HepG2 (cell line): ENCODE measurements around the gene CD79A. TPM values are rescaled to one million over a fixed set of nuclear protein-coding genes. Genes with fewer than 3 reads are reported as not detected.

Experiments
- ERF ChIP-seq: IDR thresholded peaks from 2 replicates; pipeline ENCODE4 v1.6.1; 2018; ENCODE audit warnings: missing biosample characterization, missing genetic modification reagents
- GPN1 ChIP-seq: sonication (generic); formaldehyde crosslinking; IDR thresholded peaks from 2 replicates; pipeline ENCODE4 v1.5.1; 2020; ENCODE audit warnings: missing genetic modification reagents, borderline replicate concordance
- KLF12 ChIP-seq: sonication (generic); formaldehyde crosslinking; IDR thresholded peaks from 2 replicates; pipeline ENCODE4 v1.4.0; 2020; ENCODE audit warnings: missing genetic modification reagents, borderline replicate concordance
- KLF15 ChIP-seq: sonication (generic); formaldehyde crosslinking; IDR thresholded peaks from 2 replicates; pipeline ENCODE4 v1.8.1; 2023; ENCODE audit warnings: borderline replicate concordance, mild to moderate bottlenecking, inconsistent platforms, missing genetic modification reagents, mixed read lengths
- PCBP1 ChIP-seq: fragments of 200-400 bp; formaldehyde crosslinking; IDR thresholded peaks from 2 replicates; pipeline ENCODE4 v1.6.1; 2017; ENCODE audit warnings: mild to moderate bottlenecking, low read depth, low read length, borderline replicate concordance
- YEATS2 ChIP-seq: sonication (generic); formaldehyde crosslinking; IDR thresholded peaks from 2 replicates; pipeline ENCODE4 v1.4.0; 2020; ENCODE audit warnings: missing genetic modification reagents, borderline replicate concordance
- ZBTB38 ChIP-seq: sonication (generic); formaldehyde crosslinking; IDR thresholded peaks from 2 replicates; pipeline ENCODE4 v1.5.1; 2020; ENCODE audit warnings: mild to moderate bottlenecking, missing genetic modification reagents
- ZNF143 ChIP-seq: sonication (generic); formaldehyde crosslinking; IDR thresholded peaks from 2 replicates; pipeline ENCODE4 v1.4.0; 2020; ENCODE audit warnings: missing genetic modification reagents
- ZNF253 ChIP-seq: sonication (generic); formaldehyde crosslinking; IDR thresholded peaks from 2 replicates; pipeline ENCODE4 v1.8.0; 2022; ENCODE audit warnings: mild to moderate bottlenecking, missing genetic modification reagents, borderline replicate concordance
- ZNF441 ChIP-seq: sonication (generic); formaldehyde crosslinking; IDR thresholded peaks from 2 replicates; pipeline ENCODE4 v1.7.0; 2021; ENCODE audit warnings: missing genetic modification reagents, borderline replicate concordance
- ZNF772 ChIP-seq: sonication (generic); formaldehyde crosslinking; IDR thresholded peaks from 2 replicates; pipeline ENCODE4 v1.5.0; 2020; ENCODE audit warnings: mild to moderate bottlenecking, missing genetic modification reagents
- ZNF775 ChIP-seq: sonication (generic); formaldehyde crosslinking; IDR thresholded peaks from 2 replicates; pipeline ENCODE4 v1.4.0; 2020; ENCODE audit warnings: missing genetic modification reagents, mild to moderate bottlenecking, moderate library complexity, borderline replicate concordance
- ZNF841 ChIP-seq: sonication (generic); formaldehyde crosslinking; IDR thresholded peaks from 2 replicates; pipeline ENCODE4 v1.8.1; 2023; ENCODE audit warnings: missing genetic modification reagents, borderline replicate concordance
- ZSCAN12 ChIP-seq: sonication (generic); formaldehyde crosslinking; IDR thresholded peaks from 2 replicates; pipeline ENCODE4 v1.9.0; 2021; ENCODE audit warnings: mild to moderate bottlenecking, missing genetic modification reagents
- polyA plus RNA-seq, 8 experiments: library from polyadenylated mRNA; depleted of rRNA in 3 of 8; stranded (reverse) in 7 of 8; unstranded in 1 of 8; fragments of >200 nt; fragmentation: Illumina TruSeq in 4 of 8; extraction: Trizol in 4 of 8; gene quantifications; 2 replicates each; pipeline versions ENCODE4 v1.2.1 to v1.2.3, GENCODE V29; 2011 to 2016; ENCODE audit warnings: low read depth in 4 of 8, missing spikeins in 1 of 8, mixed read lengths in 1 of 8; ENCODE audit not compliant: insufficient read depth in 1 of 8
- total RNA-seq, 5 experiments: library from RNA; depleted of rRNA; stranded (reverse); fragments of >200 nt; fragmentation: Illumina TruSeq; extraction: Trizol; gene quantifications; 2 replicates each; pipeline ENCODE4 v1.2.3, GENCODE V29; 2016; ENCODE audit warnings: low read depth in 1 of 5
- TF ChIP-seq, protein P1 (sequence below): sonication (generic); formaldehyde crosslinking; IDR thresholded peaks from 2 replicates; pipeline ENCODE4 v1.4.0; 2020; ENCODE audit warnings: missing genetic modification reagents
- TF ChIP-seq, protein P2 (sequence below): IDR thresholded peaks from 2 replicates; pipeline ENCODE4 v1.4.0; 2020; ENCODE audit warnings: mild to moderate bottlenecking, missing genetic modification reagents
- TF ChIP-seq, protein P3 (sequence below): sonication (generic); formaldehyde crosslinking; IDR thresholded peaks from 2 replicates; pipeline ENCODE4 v1.8.1; 2022; ENCODE audit warnings: mild to moderate bottlenecking, missing genetic modification reagents
- TF ChIP-seq, protein P4 (sequence below): sonication (generic); formaldehyde crosslinking; conservative IDR thresholded peaks from 2 replicates; pipeline ENCODE4 v1.4.0; 2020; ENCODE audit warnings: missing genetic modification reagents

The CD79A gene
- total and polyA plus RNA-seq, 2 of the 13 experiments (the other 11 are each of a cell fraction or from before 2014, with no cell fraction given) = 0.24 to 0.33 TPM

DNA sequence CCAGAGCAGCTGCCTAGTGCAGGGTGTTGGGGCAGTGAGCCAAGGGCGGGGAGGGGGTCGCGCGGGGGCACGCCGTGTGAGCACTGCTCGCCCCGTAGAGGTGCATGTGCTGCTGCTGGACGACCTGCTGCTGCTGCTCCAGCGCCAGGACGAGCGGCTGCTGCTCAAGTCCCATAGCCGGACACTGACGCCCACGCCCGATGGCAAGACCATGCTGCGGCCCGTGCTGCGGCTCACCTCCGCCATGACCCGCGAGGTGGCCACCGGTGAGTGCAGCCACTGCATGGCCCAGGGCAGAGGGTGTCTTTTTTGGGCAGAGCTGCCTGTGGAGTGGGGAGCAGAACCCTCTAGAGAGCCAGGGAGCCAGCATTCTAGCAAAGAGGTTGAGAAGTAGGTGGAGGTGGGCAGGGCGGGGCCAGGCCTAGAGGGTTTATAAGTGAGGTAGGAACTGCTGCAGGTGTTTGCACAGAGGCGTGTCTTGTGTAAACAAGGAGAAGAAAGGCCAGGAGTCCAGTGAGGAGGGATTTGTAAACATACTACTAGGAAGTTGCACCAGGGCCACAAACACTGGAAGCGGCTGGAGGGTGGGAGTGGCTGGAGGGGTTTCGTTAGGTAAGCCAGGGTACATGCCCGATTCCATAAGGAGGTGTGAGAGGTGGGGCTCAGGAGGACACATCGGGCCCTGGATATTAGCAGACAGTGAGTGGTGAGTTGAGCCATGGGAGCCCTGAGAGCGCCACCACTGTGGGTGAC, 27.2 kb downstream of the CD79A start (continued):
- TF ChIP-seq, protein P1, sequence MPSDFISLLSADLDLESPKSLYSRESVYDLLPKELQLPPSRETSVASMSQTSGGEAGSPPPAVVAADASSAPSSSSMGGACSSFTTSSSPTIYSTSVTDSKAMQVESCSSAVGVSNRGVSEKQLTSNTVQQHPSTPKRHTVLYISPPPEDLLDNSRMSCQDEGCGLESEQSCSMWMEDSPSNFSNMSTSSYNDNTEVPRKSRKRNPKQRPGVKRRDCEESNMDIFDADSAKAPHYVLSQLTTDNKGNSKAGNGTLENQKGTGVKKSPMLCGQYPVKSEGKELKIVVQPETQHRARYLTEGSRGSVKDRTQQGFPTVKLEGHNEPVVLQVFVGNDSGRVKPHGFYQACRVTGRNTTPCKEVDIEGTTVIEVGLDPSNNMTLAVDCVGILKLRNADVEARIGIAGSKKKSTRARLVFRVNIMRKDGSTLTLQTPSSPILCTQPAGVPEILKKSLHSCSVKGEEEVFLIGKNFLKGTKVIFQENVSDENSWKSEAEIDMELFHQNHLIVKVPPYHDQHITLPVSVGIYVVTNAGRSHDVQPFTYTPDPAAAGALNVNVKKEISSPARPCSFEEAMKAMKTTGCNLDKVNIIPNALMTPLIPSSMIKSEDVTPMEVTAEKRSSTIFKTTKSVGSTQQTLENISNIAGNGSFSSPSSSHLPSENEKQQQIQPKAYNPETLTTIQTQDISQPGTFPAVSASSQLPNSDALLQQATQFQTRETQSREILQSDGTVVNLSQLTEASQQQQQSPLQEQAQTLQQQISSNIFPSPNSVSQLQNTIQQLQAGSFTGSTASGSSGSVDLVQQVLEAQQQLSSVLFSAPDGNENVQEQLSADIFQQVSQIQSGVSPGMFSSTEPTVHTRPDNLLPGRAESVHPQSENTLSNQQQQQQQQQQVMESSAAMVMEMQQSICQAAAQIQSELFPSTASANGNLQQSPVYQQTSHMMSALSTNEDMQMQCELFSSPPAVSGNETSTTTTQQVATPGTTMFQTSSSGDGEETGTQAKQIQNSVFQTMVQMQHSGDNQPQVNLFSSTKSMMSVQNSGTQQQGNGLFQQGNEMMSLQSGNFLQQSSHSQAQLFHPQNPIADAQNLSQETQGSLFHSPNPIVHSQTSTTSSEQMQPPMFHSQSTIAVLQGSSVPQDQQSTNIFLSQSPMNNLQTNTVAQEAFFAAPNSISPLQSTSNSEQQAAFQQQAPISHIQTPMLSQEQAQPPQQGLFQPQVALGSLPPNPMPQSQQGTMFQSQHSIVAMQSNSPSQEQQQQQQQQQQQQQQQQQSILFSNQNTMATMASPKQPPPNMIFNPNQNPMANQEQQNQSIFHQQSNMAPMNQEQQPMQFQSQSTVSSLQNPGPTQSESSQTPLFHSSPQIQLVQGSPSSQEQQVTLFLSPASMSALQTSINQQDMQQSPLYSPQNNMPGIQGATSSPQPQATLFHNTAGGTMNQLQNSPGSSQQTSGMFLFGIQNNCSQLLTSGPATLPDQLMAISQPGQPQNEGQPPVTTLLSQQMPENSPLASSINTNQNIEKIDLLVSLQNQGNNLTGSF = no peak
- TF ChIP-seq ZNF775 (CRISPR knock-in tag) (no peak), ZNF772 (CRISPR knock-in tag) (peak; percentile 54; the same call in 1 of the 2 replicates), GPN1 (CRISPR knock-in tag) (no peak), YEATS2 (CRISPR knock-in tag) (peak; percentile 55; the same call in 1 of the 2 replicates), ZNF143 (CRISPR knock-in tag) (no peak), KLF12 (CRISPR knock-in tag) (peak; percentile 57; the same call in 1 of the 2 replicates), KLF15 (CRISPR knock-in tag) (no peak), ZSCAN12 (CRISPR knock-in tag) (no peak), ZNF441 (CRISPR knock-in tag) (no peak), ZNF253 (CRISPR knock-in tag) (no peak), ZBTB38 (CRISPR knock-in tag) (no peak), PCBP1 (no peak), ZNF841 (no peak), ERF (CRISPR knock-in tag) (peak; percentile 85)
- TF ChIP-seq, protein P2, sequence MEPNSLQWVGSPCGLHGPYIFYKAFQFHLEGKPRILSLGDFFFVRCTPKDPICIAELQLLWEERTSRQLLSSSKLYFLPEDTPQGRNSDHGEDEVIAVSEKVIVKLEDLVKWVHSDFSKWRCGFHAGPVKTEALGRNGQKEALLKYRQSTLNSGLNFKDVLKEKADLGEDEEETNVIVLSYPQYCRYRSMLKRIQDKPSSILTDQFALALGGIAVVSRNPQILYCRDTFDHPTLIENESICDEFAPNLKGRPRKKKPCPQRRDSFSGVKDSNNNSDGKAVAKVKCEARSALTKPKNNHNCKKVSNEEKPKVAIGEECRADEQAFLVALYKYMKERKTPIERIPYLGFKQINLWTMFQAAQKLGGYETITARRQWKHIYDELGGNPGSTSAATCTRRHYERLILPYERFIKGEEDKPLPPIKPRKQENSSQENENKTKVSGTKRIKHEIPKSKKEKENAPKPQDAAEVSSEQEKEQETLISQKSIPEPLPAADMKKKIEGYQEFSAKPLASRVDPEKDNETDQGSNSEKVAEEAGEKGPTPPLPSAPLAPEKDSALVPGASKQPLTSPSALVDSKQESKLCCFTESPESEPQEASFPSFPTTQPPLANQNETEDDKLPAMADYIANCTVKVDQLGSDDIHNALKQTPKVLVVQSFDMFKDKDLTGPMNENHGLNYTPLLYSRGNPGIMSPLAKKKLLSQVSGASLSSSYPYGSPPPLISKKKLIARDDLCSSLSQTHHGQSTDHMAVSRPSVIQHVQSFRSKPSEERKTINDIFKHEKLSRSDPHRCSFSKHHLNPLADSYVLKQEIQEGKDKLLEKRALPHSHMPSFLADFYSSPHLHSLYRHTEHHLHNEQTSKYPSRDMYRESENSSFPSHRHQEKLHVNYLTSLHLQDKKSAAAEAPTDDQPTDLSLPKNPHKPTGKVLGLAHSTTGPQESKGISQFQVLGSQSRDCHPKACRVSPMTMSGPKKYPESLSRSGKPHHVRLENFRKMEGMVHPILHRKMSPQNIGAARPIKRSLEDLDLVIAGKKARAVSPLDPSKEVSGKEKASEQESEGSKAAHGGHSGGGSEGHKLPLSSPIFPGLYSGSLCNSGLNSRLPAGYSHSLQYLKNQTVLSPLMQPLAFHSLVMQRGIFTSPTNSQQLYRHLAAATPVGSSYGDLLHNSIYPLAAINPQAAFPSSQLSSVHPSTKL (CRISPR knock-in tag) = peak; percentile 77
- TF ChIP-seq, protein P3, sequence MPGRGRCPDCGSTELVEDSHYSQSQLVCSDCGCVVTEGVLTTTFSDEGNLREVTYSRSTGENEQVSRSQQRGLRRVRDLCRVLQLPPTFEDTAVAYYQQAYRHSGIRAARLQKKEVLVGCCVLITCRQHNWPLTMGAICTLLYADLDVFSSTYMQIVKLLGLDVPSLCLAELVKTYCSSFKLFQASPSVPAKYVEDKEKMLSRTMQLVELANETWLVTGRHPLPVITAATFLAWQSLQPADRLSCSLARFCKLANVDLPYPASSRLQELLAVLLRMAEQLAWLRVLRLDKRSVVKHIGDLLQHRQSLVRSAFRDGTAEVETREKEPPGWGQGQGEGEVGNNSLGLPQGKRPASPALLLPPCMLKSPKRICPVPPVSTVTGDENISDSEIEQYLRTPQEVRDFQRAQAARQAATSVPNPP (CRISPR knock-in tag) = no peak
- TF ChIP-seq, protein P4, sequence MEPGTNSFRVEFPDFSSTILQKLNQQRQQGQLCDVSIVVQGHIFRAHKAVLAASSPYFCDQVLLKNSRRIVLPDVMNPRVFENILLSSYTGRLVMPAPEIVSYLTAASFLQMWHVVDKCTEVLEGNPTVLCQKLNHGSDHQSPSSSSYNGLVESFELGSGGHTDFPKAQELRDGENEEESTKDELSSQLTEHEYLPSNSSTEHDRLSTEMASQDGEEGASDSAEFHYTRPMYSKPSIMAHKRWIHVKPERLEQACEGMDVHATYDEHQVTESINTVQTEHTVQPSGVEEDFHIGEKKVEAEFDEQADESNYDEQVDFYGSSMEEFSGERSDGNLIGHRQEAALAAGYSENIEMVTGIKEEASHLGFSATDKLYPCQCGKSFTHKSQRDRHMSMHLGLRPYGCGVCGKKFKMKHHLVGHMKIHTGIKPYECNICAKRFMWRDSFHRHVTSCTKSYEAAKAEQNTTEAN (CRISPR knock-in tag) = no peak
